Fibroblast of skin of back (primary cell): ENCODE measurements around the gene ZNF132. TPM values are rescaled to one million over a fixed set of nuclear protein-coding genes. Genes with fewer than 3 reads are reported as not detected.
"Not testable (repeated sequence)": the region's sequence is repeated elsewhere in the genome, so short reads cannot be mapped to it uniquely, and the experiment has no call there.

Experiments used
- DNase-seq: peaks from one replicate; pipeline ENCODE4 v3.0.0-alpha.2; 2013
- polyA plus RNA-seq, 2 experiments: library from polyadenylated mRNA; unstranded; fragments of 120-200 nt; gene quantifications; one replicate each; pipeline ENCODE4 v1.2.1, GENCODE V29; 2013; ENCODE audit not compliant: insufficient read length in 2 of 2

The ZNF132 gene
- 3.2 TPM for polyA plus RNA-seq (2013, experiment 1 of 2; ENCODE audit: insufficient read length)
- 3.5 TPM for polyA plus RNA-seq (2013, experiment 2 of 2; ENCODE audit: insufficient read length)

DNA sequence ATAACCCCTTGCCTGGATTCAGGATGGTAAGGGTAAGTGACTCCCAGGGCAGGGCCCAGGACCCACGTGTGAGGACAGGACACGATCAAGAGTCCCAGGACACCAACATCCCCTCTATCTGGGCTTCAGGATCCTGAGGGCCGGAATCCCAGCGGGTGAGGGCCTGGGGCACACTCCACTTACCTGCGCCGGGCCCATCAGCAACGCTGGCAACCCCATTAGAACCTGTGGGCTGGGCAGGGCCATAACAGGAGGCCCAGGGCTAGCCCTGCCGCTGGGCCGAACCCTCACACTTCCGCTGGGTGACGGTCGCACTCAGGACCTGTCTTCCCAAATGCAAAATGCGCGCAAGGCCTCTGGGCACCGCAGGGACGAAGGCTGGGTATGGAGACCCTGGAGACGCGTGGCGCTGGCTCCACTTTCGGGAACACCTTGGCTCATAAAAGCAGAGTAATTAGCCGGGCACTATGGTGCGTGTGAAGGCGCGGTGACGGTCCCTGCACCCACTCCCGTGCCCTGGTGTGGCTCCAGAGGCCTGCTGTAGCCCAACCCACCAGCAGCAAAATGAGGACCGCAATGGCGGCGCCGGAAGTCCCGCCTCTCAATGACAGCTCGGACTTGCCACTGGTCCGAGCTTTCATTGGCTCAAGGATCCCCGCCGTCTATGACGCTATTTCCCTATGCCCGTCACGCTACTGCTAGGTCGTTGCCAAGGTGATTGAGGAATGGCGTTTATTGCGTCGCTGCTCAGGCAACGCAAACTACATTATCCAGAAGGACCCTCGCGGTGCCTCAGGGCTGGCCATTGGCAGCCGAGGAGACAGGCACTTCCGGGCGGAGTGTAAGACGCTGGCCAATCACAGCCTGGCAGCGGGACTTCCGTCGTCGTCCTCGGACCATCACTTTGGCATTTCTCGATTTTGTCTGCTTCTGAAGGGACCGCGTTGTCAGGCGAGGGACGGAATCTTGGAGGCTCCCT, at the start of gene ZNF132:
TSS of gene ZNF132 (minus strand) at position 578 of the 979 bp plus-strand sequence. CDS start at position 246, 332 bp downstream.
- DNase-seq = peak; percentile 100

- DNase-seq = not testable (repeated sequence)
Measured at GRCh38 chr19:58484349-58484748, 44.4 kb upstream of the ZNF132 start.

GRCh38 chr19:58483776-58484175, 43.8 kb upstream of the ZNF132 start:
- no peak for DNase-seq

GRCh38 chr19:58482372-58482771, 42.4 kb upstream of the ZNF132 start:
- DNase-seq = no peak

DNA sequence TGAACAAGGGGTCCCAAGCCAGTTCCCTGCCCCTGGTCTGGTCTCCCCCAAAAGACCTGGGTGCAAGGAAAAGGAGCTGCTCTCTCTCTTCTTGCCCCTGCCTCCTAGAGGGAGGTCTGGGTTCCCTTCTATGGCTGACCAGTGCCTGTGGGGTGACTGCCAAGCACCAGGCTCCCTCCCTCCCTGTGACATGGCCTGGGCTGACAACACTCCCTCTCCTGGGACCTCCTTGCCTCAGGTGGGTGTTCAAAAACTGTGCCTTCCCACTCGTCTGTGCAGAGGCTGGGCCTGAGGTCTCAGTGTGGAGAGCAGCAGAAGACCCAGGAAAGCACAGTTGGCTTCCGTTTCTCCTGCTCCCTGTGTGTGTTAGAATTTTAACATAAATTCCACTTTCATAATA, 40.9 kb upstream of the ZNF132 start:
- no peak for DNase-seq

DNA sequence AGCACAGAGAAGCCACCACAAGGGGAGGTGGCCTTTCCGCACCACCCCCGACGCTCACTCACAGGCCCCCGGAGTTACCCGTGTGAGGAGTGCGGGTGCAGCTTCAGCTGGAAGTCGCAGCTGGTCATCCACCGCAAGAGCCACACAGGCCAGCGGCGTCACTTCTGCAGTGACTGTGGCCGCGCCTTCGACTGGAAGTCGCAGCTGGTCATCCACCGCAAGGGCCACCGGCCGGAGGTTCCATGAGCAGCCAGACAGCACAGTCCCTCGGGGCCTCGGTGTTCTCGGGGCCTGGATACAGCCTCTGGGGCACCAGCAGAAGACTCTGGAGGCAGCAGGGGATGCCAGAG, 40.5 kb upstream of the ZNF132 start:
- DNase-seq = no peak

- DNase-seq = no peak
Measured at GRCh38 chr19:58479736-58480480, 40.0 kb upstream of the ZNF132 start.

- DNase-seq = no peak
Measured at GRCh38 chr19:58479303-58479702, 39.4 kb upstream of the ZNF132 start.

DNA sequence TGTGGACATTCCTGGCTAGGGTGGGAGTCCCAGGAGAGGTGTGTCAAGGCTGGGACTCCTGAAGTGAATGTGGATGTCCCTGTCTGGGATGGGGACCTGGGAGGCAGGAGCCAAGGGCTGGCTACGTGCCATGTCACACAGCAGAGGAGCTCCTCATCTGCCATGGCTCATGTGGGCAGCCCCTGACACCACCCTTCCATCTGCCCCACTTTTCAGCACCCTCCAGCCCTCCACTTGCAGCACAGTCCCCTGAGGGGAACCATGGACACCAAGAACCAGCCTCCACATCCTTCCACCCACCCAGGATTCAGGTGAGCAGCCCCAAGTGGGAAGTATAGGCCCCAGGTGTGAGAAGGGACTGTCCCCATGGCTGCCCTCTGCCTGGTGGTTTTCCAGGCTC, 37.9 kb upstream of the ZNF132 start:
- DNase-seq = no peak

GRCh38 chr19:58477130-58477529, 37.2 kb upstream of the ZNF132 start:
- no peak for DNase-seq

DNA sequence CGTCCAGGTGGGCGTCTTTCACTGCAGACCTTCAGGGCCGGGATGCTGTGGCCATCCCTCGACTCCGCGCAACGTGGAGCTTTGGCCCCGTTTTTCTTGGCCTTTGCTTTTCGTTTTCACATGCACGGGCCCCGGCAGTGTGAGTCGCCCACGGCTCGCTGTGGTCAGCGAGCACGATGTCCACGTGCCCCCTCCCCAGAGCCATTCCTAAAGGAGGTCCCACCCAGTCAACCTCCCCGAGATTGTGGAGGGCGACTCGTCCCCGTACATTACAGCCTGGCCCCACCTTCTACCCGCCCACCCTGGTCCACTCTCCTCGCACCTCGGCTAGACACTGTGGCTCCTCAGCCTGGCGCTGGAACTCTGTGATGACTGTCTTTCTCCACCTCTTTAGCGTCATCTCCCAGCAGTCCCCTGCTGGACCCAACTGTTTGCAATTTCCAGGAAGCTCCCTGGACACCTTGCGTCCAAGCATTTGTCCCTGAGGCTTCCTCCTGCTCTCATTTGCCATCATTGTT, 36.6 kb upstream of the ZNF132 start:
- DNase-seq = peak; percentile 18

GRCh38 chr19:58475714-58476497, 36.0 kb upstream of the ZNF132 start, which contains the start of gene ZNF446:
Gene ZNF446 (plus strand): TSS chr19:58476352. CDS start chr19:58477219, 867 bp downstream.
- DNase-seq = peak; percentile 97

- DNase-seq = no peak
Measured at GRCh38 chr19:58474997-58475713, 35.2 kb upstream of the ZNF132 start.

DNA sequence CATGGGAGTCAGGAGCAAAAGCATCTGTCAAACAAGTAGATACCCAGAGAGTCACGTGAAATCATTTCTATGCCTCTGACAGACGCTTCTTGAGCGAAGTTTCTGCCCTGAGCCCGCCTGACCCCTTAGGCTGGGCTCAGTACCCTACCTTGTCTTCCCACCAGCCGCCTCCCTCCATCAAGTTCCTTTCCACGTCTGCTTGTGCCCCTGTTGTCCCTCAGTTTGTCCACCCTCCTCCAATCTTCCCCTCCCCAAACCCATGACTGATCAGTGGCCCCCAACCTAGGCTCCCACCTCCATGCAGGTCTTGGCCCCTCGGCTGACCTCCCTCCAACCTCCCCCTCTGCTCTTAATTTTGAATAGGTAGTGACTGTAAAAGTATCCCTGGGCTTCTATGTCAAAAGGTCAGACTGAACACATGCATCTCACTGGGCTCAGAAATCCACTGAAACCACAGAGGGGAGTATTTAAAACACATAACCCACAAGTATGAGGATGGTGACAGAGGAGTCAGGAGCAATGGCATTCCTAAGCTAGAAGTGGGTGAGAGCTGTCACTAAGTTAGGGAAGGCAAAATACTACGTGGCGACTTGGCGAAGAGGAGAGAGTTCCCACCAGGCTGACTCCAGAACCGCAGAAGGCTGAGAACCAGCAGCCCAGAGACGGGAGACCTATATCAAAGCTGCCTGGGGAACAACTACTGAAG, 34.5 kb upstream of the ZNF132 start:
- peak; percentile 67 for DNase-seq

DNA sequence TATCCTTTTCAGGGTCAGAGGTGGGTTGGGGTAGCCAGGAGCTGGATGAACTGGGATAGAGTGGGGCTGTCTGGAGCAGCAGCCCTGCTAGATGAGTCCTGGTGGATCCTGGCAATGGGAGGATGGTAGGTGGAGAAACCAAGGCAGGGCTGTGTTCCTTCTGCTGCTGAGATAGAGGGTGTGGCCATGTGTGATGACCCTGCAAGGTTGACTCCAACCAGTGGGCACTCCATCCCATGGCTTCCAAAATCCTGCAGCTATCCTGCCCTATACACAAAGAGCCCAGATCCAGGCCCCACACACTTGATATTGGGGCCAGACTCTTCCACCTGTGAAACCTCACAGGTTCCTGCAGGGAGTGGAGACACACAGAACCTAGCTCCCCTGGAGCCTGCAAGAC, 33.8 kb upstream of the ZNF132 start:
- no peak for DNase-seq

- DNase-seq = no peak
Measured at GRCh38 chr19:58471736-58472135, 31.8 kb upstream of the ZNF132 start.

- not testable (repeated sequence) for DNase-seq
Measured at GRCh38 chr19:58470837-58471543, 31.0 kb upstream of the ZNF132 start.

DNA sequence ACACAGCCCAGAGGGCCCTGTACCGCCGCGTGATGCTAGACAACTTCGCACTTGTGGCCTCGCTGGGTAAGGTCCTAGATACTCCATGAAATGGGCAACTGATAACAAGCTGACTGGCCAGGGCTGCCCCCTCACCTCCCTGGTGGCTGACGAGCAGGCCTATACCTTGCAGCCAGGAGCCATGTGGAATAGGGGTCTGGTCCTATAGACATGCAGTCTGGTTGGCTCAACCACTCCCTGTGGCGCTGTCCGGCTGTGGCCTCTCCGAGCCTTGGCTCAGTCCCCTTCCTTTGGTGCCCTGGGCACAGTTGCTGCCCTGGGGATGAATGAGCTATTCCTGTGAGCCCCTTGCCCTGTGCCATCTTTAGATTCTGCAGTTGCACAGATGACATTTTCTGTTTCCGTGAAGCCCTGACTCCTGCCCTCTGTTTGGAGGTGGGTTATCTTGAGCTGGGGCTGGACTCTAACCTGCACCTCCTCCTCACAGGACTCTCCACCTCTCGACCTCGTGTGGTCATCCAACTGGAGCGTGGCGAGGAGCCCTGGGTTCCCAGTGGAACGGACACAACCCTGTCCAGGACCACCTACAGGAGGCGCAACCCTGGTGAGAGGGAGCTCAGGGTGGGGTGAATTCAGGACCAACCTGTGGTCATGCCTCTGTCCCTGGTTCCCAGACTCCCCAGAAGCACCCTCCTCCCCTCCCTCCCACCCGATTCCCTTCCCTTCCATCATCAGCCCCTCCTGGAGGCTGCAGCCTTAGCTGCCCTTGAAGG, 29.5 kb upstream of the ZNF132 start:
- no peak for DNase-seq

DNA sequence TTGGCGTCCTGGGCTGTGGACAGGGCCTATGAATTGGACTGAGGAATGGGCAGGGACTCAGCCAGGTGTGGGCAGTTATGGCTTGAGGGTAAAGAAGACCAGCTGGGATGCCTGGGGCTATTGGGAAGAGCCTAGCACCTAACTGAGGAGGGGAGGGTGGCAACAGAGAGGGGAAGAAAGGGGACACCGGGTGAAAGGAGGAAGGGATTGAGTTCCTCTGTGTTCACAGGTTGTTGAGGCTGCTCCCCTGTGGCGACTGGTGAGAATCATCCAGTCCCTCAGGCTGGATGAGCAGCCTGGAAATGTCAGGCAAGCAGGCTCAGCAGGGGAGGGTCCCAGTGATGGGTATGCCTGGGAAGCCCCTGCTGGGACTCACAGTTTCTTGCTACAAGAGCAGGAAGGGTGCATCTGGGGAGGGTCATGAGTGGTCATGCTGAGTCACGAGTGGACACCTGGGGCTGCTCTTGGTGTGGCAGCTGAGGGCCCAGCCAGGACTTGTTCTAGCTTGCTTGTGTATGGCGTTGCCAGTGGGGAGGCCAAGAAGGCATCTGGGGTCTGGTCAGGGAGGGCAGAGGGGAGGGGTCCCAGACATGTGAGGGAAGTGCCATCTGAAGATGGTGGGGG, 28.4 kb upstream of the ZNF132 start:
- no peak for DNase-seq
